H1 (cell line): Measurements from ENCODE around the gene ECT2L. TPM values are rescaled to one million over a fixed set of nuclear protein-coding genes. Genes with fewer than 3 reads are reported as not detected.

ENCODE experiments used
- JUN ChIP-seq: IDR thresholded peaks from 2 replicates; pipeline ENCODE4 v1.6.1; 2011; ENCODE audit warnings: low read depth, mild to moderate bottlenecking, improper control_type of control experiment, low read length
- polyA plus RNA-seq, 7 experiments: library from polyadenylated mRNA; depleted of rRNA in 3 of 7; stranded (reverse) in 5 of 7; unstranded in 2 of 7; fragments of >200 nt in 5 of 7; fragments of 200-250 nt in 2 of 7; gene quantifications; 1 replicate in 5 of 7; 2 replicates in 1 of 7; 4 replicates in 1 of 7; pipeline versions ENCODE4 v1.2.1 to v1.2.3, GENCODE V29; 2011 to 2013; ENCODE audit warnings: missing spikeins in 2 of 7, mixed read lengths in 2 of 7
- total RNA-seq: library from RNA; stranded (reverse); fragmentation: NEBNext Ultra II Directional; extraction: Animal tissue kit (Norgen Biotek cat#: 25700); gene quantifications from 2 replicates; pipeline ENCODE4 v1.2.1, GENCODE V29; 2021

The ECT2L gene
- total and polyA plus RNA-seq, 2 of the 8 experiments (the other 6 are each of a cell fraction or from before 2014, with no cell fraction given): not detected

- no peak for TF ChIP-seq JUN
Observed at GRCh38 chr6:138896104-138896756, 100.3 kb downstream of the ECT2L start (continued).
